ENCODE measurements around the gene MYOM1.

- TF ChIP-seq TAF1 (IDR thresholded peaks at IDR 0.05; ENCODE audit: borderline replicate concordance, insufficient read depth, low read length) (peak; percentile 2; the same call in 1 of the 2 replicates), POLR2AphosphoS5 (IDR thresholded peaks at IDR 0.05; ENCODE audit: low read depth, low read length) (peak; percentile 78)
Measured at GRCh38 chr18:3261373-3262233, 41.8 kb upstream of the MYOM1 start, which contains the start of gene MYL12B.
